HEK293 (cell line): ENCODE measurements around the gene PNKD.

ENCODE experiments used
- CTCF ChIA-PET: fragments of 350-600 bp; formaldehyde crosslinking; extraction: SDS; loops from one replicate; lab custom pipeline; 2021; ENCODE audit warnings: antibody characterized with exemption; lab: Yijun Ruan, JAX
- POLR2A ChIA-PET: fragments of 300-600 bp; formaldehyde crosslinking; extraction: SDS; loops from one replicate; lab custom pipeline; 2020; ENCODE audit warnings: antibody characterized with exemption, inconsistent platforms; lab: Yijun Ruan, JAX
- H3K27ac ChIP-seq: fragments of 200-500 bp; sonication (Bioruptor generic); 2 replicates; pipeline ENCODE4 v1.5.1; 2014; ENCODE audit warnings: low read depth, low read length, control low read depth, inconsistent platforms; ENCODE audit errors: extremely low read depth
- H3K36me3 ChIP-seq, 2 experiments: fragments of 200-500 bp in 1 of 2; sonication (Bioruptor generic) in 1 of 2; 1 replicate in 1 of 2; 2 replicates in 1 of 2; pipeline ENCODE4 v1.5.1; 2014 to 2017; ENCODE audit warnings: inconsistent platforms in 2 of 2, low read length in 2 of 2; ENCODE audit not compliant: control insufficient read depth in 2 of 2, insufficient read depth in 1 of 2
- H3K4me1 ChIP-seq: fragments of 200-500 bp; sonication (Bioruptor generic); 2 replicates; pipeline ENCODE4 v1.5.1; 2014; ENCODE audit warnings: mild to moderate bottlenecking, low read length, inconsistent platforms; ENCODE audit not compliant: control insufficient read depth, insufficient read depth
- H3K4me3 ChIP-seq: 2 replicates; pipeline ENCODE4 v1.5.1; 2011; ENCODE audit warnings: low read depth, mild to moderate bottlenecking, control low read depth, low read length, moderate library complexity
- H3K9me3 ChIP-seq: fragments of 200-500 bp; sonication (Bioruptor generic); 2 replicates; pipeline ENCODE4 v1.5.1; 2014; ENCODE audit warnings: low read depth, low read length, inconsistent platforms; ENCODE audit not compliant: control insufficient read depth, insufficient read depth
- EGR2 ChIP-seq: fragments of 450-650 bp; formaldehyde crosslinking; IDR thresholded peaks from 2 replicates; pipeline ENCODE4 v1.5.1; 2016; ENCODE audit warnings: low read depth, missing biosample characterization, missing genetic modification characterization
- GLIS1 ChIP-seq: fragments of 450-650 bp; formaldehyde crosslinking; IDR thresholded peaks from 2 replicates; pipeline ENCODE4 v1.5.1; 2016; ENCODE audit warnings: missing biosample characterization, missing genetic modification characterization
- OSR2 ChIP-seq: fragments of 450-650 bp; formaldehyde crosslinking; IDR thresholded peaks from 2 replicates; pipeline ENCODE4 v1.5.1; 2016; ENCODE audit warnings: missing biosample characterization, missing genetic modification characterization
- REPIN1 ChIP-seq: fragments of 450-650 bp; formaldehyde crosslinking; IDR thresholded peaks from 2 replicates; pipeline ENCODE4 v1.5.1; 2017; ENCODE audit warnings: missing biosample characterization, missing genetic modification characterization, low read depth
- YY1 ChIP-seq: fragments of 450-650 bp; formaldehyde crosslinking; IDR thresholded peaks from 2 replicates; pipeline ENCODE4 v1.5.1; 2018; ENCODE audit warnings: missing biosample characterization, missing genetic modification characterization
- ZBTB21 ChIP-seq: fragments of 450-650 bp; formaldehyde crosslinking; IDR thresholded peaks from 2 replicates; pipeline ENCODE4 v1.5.1; 2017; ENCODE audit warnings: missing biosample characterization, missing genetic modification characterization
- ZEB2 ChIP-seq: fragments of 450-650 bp; formaldehyde crosslinking; IDR thresholded peaks from 2 replicates; pipeline ENCODE4 v1.5.1; 2016; ENCODE audit warnings: missing biosample characterization, missing genetic modification characterization
- ZNF10 ChIP-seq: fragments of 450-650 bp; formaldehyde crosslinking; IDR thresholded peaks from 2 replicates; pipeline ENCODE4 v1.5.1; 2017; ENCODE audit warnings: missing biosample characterization, missing genetic modification characterization
- ZNF335 ChIP-seq: fragments of 450-650 bp; formaldehyde crosslinking; conservative IDR thresholded peaks from 2 replicates; pipeline ENCODE4 v1.5.1; 2016; ENCODE audit warnings: missing biosample characterization, missing genetic modification characterization
- ZNF391 ChIP-seq: fragments of 450-650 bp; formaldehyde crosslinking; IDR thresholded peaks from 2 replicates; pipeline ENCODE4 v1.5.1; 2016; ENCODE audit warnings: low read depth, missing biosample characterization, missing genetic modification characterization, borderline replicate concordance
- TF ChIP-seq, protein P1 (sequence below): fragments of 450-650 bp; formaldehyde crosslinking; IDR thresholded peaks from 2 replicates; pipeline ENCODE4 v1.5.1; 2016; ENCODE audit warnings: missing biosample characterization, missing genetic modification characterization
- TF ChIP-seq, protein P2 (sequence below): fragments of 450-650 bp; formaldehyde crosslinking; IDR thresholded peaks from 2 replicates; pipeline ENCODE4 v1.5.1; 2016; ENCODE audit warnings: missing biosample characterization, missing genetic modification characterization
- TF ChIP-seq, protein P3 (sequence below): fragments of 450-650 bp; formaldehyde crosslinking; IDR thresholded peaks from 2 replicates; pipeline ENCODE4; 2016; ENCODE audit warnings: missing biosample characterization, missing genetic modification characterization
- TF ChIP-seq, protein P4 (sequence below): fragments of 450-650 bp; formaldehyde crosslinking; IDR thresholded peaks from 2 replicates; pipeline ENCODE4 v1.5.1; 2016; ENCODE audit warnings: missing biosample characterization, missing genetic modification characterization

Gene PNKD

DNA sequence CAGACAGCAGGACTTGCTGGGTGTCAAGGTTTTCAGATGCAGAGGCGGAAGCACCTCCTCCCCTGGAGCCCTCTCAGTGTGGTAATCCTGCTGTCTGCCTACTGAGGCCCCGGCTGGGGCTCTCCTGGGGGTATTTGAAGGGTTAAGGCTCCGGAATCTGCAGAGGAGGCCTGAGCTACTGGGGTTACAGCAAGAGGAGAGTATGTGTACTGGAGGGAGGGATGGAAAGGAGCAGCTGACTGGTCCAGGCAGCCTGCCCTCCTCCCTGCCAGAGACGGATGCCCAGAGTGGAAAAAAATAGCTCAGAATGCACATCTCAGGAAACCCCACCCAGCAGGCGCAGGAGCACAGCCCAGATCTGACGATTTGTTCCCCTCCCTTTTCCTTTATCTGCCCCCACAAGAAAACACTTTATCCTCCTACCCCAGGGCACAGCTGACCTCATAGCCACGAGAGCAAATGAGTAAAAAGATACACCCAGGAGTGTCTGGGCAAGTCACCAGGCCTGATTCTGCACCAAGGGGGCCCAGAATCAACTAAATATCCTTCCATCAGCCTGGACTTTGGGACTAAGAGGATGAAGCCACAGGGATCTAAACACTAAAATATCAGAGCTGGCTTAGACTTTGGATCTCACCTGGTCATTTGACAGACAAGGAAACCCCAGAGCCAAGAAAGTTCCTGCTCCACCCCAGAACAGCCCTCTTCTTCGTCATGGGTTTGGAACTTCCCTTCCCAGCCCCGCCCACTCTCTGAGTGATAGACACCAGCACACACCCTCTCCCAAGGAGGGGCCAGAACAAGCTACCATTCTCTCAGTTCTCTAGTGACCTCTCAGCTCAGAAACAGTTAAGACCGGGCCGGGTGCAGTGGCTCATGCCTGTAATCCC lies 16.5 kb downstream of the PNKD start (continued):
- TF ChIP-seq, protein P1, sequence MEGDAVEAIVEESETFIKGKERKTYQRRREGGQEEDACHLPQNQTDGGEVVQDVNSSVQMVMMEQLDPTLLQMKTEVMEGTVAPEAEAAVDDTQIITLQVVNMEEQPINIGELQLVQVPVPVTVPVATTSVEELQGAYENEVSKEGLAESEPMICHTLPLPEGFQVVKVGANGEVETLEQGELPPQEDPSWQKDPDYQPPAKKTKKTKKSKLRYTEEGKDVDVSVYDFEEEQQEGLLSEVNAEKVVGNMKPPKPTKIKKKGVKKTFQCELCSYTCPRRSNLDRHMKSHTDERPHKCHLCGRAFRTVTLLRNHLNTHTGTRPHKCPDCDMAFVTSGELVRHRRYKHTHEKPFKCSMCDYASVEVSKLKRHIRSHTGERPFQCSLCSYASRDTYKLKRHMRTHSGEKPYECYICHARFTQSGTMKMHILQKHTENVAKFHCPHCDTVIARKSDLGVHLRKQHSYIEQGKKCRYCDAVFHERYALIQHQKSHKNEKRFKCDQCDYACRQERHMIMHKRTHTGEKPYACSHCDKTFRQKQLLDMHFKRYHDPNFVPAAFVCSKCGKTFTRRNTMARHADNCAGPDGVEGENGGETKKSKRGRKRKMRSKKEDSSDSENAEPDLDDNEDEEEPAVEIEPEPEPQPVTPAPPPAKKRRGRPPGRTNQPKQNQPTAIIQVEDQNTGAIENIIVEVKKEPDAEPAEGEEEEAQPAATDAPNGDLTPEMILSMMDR (tag by site-specific recombination): no peak
- TF ChIP-seq ZEB2 (tag by site-specific recombination) (peak; percentile 68), OSR2 (tag by site-specific recombination) (0 out of 2 replicates have a peak, but pooled peaks have one; percentile 5), ZBTB21 (tag by site-specific recombination) (peak; percentile 82), REPIN1 (no peak), EGR2 (tag by site-specific recombination) (peak; percentile 16; the same call in 1 of the 2 replicates), ZNF335 (tag by site-specific recombination) (peak; percentile 53), ZNF10 (peak; percentile 85), YY1 (tag by site-specific recombination) (no peak)
- TF ChIP-seq, protein P2, sequence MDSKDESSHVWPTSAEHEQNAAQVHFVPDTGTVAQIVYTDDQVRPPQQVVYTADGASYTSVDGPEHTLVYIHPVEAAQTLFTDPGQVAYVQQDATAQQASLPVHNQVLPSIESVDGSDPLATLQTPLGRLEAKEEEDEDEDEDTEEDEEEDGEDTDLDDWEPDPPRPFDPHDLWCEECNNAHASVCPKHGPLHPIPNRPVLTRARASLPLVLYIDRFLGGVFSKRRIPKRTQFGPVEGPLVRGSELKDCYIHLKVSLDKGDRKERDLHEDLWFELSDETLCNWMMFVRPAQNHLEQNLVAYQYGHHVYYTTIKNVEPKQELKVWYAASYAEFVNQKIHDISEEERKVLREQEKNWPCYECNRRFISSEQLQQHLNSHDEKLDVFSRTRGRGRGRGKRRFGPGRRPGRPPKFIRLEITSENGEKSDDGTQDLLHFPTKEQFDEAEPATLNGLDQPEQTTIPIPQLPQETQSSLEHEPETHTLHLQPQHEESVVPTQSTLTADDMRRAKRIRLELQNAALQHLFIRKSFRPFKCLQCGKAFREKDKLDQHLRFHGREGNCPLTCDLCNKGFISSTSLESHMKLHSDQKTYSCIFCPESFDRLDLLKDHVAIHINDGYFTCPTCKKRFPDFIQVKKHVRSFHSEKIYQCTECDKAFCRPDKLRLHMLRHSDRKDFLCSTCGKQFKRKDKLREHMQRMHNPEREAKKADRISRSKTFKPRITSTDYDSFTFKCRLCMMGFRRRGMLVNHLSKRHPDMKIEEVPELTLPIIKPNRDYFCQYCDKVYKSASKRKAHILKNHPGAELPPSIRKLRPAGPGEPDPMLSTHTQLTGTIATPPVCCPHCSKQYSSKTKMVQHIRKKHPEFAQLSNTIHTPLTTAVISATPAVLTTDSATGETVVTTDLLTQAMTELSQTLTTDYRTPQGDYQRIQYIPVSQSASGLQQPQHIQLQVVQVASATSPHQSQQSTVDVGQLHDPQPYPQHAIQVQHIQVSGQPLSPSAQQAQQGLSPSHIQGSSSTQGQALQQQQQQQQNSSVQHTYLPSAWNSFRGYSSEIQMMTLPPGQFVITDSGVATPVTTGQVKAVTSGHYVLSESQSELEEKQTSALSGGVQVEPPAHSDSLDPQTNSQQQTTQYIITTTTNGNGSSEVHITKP (tag by site-specific recombination): peak; percentile 99
- TF ChIP-seq, protein P3, sequence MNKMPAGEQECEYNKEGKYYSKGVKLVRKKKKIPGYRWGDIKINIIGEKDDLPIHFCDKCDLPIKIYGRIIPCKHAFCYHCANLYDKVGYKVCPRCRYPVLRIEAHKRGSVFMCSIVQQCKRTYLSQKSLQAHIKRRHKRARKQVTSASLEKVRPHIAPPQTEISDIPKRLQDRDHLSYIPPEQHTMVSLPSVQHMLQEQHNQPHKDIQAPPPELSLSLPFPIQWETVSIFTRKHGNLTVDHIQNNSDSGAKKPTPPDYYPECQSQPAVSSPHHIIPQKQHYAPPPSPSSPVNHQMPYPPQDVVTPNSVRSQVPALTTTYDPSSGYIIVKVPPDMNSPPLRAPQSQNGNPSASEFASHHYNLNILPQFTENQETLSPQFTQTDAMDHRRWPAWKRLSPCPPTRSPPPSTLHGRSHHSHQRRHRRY (tag by site-specific recombination): no peak

DNA sequence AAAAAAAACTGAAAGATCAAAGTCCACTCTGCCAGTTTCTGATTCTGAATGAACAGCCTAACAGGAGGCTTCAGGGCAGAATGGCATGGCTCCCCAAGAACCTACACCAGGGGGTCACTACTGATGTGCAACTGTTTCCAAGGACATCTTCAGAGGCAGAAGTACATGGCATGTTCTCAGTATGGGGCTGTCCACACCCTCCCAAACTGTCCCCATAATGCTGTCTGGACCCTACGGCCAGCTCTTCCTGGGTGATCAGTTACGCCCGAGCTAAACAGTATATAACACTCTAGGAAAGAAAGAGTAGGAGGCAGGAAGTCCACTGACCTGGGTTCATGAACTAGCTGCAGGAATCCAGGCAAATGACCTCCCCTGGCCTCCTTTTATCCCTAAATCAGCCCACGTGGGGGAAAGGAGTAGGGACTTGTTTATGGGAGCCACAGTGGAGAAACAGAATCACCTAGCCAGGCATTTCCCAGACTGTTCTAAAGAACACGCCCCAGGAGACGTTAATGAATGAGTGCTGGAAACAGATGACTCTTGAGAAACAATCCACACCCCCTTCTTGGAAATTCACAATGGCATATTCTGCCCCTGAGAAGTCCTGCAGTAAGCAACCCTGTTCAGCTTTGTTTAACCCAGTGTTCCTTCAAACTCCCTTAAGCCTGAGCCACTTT lies 19.5 kb downstream of the PNKD start:
- no peaks in the 10 kb centered on the region; the same call in 1 of the 2 replicates for H3K4me1 ChIP-seq
- no peaks in the 10 kb centered on the region for H3K36me3 ChIP-seq
- ChIA-PET CTCF (interaction anchor here (0.7 to 8.8 kb wide), 4 partner anchors 9 to 105 kb away, joined by 3 to 89 read pairs (median 14); partner anchors contain the start of genes AAMP and PNKD), POLR2A (no interaction called here)
- no peak overlapping the region for H3K4me3 ChIP-seq
- H3K27ac ChIP-seq: no peak overlapping the region
- TF ChIP-seq, protein P4, sequence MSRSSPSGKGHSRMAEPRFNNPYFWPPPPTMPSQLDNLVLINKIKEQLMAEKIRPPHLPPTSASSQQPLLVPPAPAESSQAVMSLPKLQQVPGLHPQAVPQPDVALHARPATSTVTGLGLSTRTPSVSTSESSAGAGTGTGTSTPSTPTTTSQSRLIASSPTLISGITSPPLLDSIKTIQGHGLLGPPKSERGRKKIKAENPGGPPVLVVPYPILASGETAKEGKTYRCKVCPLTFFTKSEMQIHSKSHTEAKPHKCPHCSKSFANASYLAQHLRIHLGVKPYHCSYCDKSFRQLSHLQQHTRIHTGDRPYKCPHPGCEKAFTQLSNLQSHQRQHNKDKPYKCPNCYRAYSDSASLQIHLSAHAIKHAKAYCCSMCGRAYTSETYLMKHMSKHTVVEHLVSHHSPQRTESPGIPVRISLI (tag by site-specific recombination): peak; percentile 56; the same call in 1 of the 2 replicates
- TF ChIP-seq, protein P2 (tag by site-specific recombination): peak; percentile 88
- peak; percentile 63 for TF ChIP-seq GLIS1 (tag by site-specific recombination)
- TF ChIP-seq ZNF391: no peak
- no peaks in the 10 kb centered on the region for H3K9me3 ChIP-seq
